HepG2 (cell line): ENCODE data around the gene DNAJC7. TPM values are rescaled to one million over a fixed set of nuclear protein-coding genes. Genes with fewer than 3 reads are reported as not detected.

Experiments
- FOXM1 ChIP-seq: sonication (generic); formaldehyde crosslinking; IDR thresholded peaks from 2 replicates; pipeline ENCODE4 v1.5.0; 2020; ENCODE audit warnings: missing genetic modification reagents
- HDAC2 ChIP-seq: sonication (generic); formaldehyde crosslinking; IDR thresholded peaks from 2 replicates; pipeline ENCODE4 v1.4.0; 2020; ENCODE audit warnings: missing genetic modification reagents
- HMG20A ChIP-seq: IDR thresholded peaks from 2 replicates; pipeline ENCODE4 v1.6.1; 2016; ENCODE audit warnings: borderline replicate concordance
- KLF13 ChIP-seq: sonication (generic); formaldehyde crosslinking; IDR thresholded peaks from 2 replicates; pipeline ENCODE4 v1.4.0; 2020; ENCODE audit warnings: mild to moderate bottlenecking, missing genetic modification reagents
- NFRKB ChIP-seq: fragments of 450-650 bp; IDR thresholded peaks from 2 replicates; pipeline ENCODE4 v1.6.1; 2017
- PLRG1 ChIP-seq: fragments of 450-650 bp; conservative IDR thresholded peaks from 2 replicates; pipeline ENCODE4 v1.6.1; 2016
- PTBP1 ChIP-seq: fragments of 200-400 bp; formaldehyde crosslinking; IDR thresholded peaks from 2 replicates; pipeline ENCODE4 v1.6.1; 2018; ENCODE audit warnings: low read length, low read depth; ENCODE audit not compliant: poor library complexity, severe bottlenecking
- RBM39 ChIP-seq: fragments of 200-400 bp; formaldehyde crosslinking; IDR thresholded peaks from one replicate; pipeline ENCODE4 v1.6.1; 2018; ENCODE audit warnings: antibody characterized with exemption, mild to moderate bottlenecking, low read depth, low read length; ENCODE audit not compliant: poor library complexity, severe bottlenecking
- RFXAP ChIP-seq: sonication (generic); formaldehyde crosslinking; IDR thresholded peaks from 2 replicates; pipeline ENCODE4 v1.4.0; 2020; ENCODE audit warnings: missing genetic modification reagents, borderline replicate concordance
- ZFX ChIP-seq: sonication (generic); formaldehyde crosslinking; IDR thresholded peaks from 2 replicates; pipeline ENCODE4 v1.4.0; 2020; ENCODE audit warnings: mild to moderate bottlenecking, low read depth, missing genetic modification reagents, moderate library complexity
- ZNF260 ChIP-seq: sonication (generic); formaldehyde crosslinking; IDR thresholded peaks from 2 replicates; pipeline ENCODE4 v1.4.0; 2020; ENCODE audit warnings: missing genetic modification reagents, low read depth, mild to moderate bottlenecking, borderline replicate concordance
- ZNF3 ChIP-seq: IDR thresholded peaks from 2 replicates; pipeline ENCODE4 v1.7.0; 2017; ENCODE audit warnings: inconsistent platforms
- ZNF33B ChIP-seq: sonication (generic); formaldehyde crosslinking; IDR thresholded peaks from 2 replicates; pipeline ENCODE4 v1.5.1; 2020; ENCODE audit warnings: mild to moderate bottlenecking, missing genetic modification reagents
- ZNF768 ChIP-seq: sonication (generic); formaldehyde crosslinking; IDR thresholded peaks from 2 replicates; pipeline ENCODE4 v1.4.0; 2020; ENCODE audit warnings: missing genetic modification reagents
- ZNF782 ChIP-seq: sonication (generic); formaldehyde crosslinking; IDR thresholded peaks from 2 replicates; pipeline ENCODE4 v1.4.0; 2020; ENCODE audit warnings: missing genetic modification reagents, mild to moderate bottlenecking, borderline replicate concordance
- ZNF879 ChIP-seq: sonication (generic); formaldehyde crosslinking; IDR thresholded peaks from 2 replicates; pipeline ENCODE4 v1.8.1; 2023; ENCODE audit warnings: missing genetic modification reagents
- polyA plus RNA-seq, 8 experiments: library from polyadenylated mRNA; depleted of rRNA in 3 of 8; stranded (reverse) in 7 of 8; unstranded in 1 of 8; fragments of >200 nt; fragmentation: Illumina TruSeq in 4 of 8; extraction: Trizol in 4 of 8; gene quantifications; 2 replicates each; pipeline versions ENCODE4 v1.2.1 to v1.2.3, GENCODE V29; 2011 to 2016; ENCODE audit warnings: low read depth in 4 of 8, missing spikeins in 1 of 8, mixed read lengths in 1 of 8; ENCODE audit not compliant: insufficient read depth in 1 of 8
- total RNA-seq, 5 experiments: library from RNA; depleted of rRNA; stranded (reverse); fragments of >200 nt; fragmentation: Illumina TruSeq; extraction: Trizol; gene quantifications; 2 replicates each; pipeline ENCODE4 v1.2.3, GENCODE V29; 2016; ENCODE audit warnings: low read depth in 1 of 5
- TF ChIP-seq, protein P1 (sequence below): sonication (generic); formaldehyde crosslinking; IDR thresholded peaks from 2 replicates; pipeline ENCODE4 v1.5.1; 2020; ENCODE audit warnings: missing genetic modification reagents, mild to moderate bottlenecking, borderline replicate concordance
- TF ChIP-seq, protein P2 (sequence below): sonication (generic); formaldehyde crosslinking; IDR thresholded peaks from 2 replicates; pipeline ENCODE4 v1.8.1; 2023; ENCODE audit warnings: mild to moderate bottlenecking, missing genetic modification reagents
- TF ChIP-seq, protein P3 (sequence below): sonication (generic); formaldehyde crosslinking; IDR thresholded peaks from 2 replicates; pipeline ENCODE4 v1.8.1; 2023; ENCODE audit warnings: mild to moderate bottlenecking, moderate library complexity, missing genetic modification reagents
- TF ChIP-seq, protein P4 (sequence below): sonication (generic); formaldehyde crosslinking; IDR thresholded peaks from 2 replicates; pipeline ENCODE4 v1.5.0; 2020; ENCODE audit warnings: missing genetic modification reagents, mild to moderate bottlenecking, borderline replicate concordance
- TF ChIP-seq, protein P5 (sequence below): sonication (generic); formaldehyde crosslinking; IDR thresholded peaks from 2 replicates; pipeline ENCODE4 v1.4.0; 2020; ENCODE audit warnings: missing genetic modification reagents
- TF ChIP-seq, protein P6 (sequence below): sonication (generic); formaldehyde crosslinking; IDR thresholded peaks from 2 replicates; pipeline ENCODE4 v1.4.0; 2020; ENCODE audit warnings: missing genetic modification reagents
- TF ChIP-seq, protein P7 (sequence below): sonication (generic); formaldehyde crosslinking; IDR thresholded peaks from 2 replicates; pipeline ENCODE4 v1.4.0; 2020; ENCODE audit warnings: missing genetic modification reagents

Gene DNAJC7
- total and polyA plus RNA-seq, 2 of the 13 experiments (the other 11 are each of a cell fraction or from before 2014, with no cell fraction given) = 47.7 to 132 TPM

DNA sequence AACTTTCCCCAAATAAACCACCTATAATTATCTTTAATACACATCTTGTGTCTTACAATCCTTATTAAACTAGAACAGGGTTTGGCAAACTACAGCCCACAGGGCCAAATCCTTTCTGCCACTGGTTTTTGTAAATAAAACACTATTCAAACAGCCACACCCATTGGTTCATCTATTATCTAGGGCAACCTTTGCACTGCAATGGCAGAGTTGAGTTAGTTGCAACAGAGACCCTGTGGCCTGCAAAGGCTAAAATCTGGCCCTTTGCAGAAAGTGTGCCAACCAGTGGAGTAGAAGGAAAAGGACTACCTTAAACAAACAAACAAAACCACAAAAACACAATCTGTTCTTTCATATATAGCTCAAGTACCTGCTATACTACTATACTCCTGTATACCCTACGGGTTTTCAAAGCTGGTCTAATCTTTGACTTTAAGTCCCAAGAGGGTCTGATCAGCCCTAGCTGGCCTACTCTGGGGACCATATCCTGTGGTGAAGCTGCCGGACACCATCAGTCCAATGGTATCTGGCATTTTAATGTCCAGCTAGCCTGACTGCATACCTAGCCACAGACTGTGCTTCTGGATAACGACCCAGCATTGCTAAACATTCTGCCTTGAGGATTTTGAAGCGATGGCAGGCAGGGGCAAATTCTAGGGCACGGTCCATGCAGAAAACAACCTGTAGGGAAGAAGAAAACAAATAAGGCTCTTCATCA lies 27.4 kb downstream of the DNAJC7 start (continued):
- TF ChIP-seq ZNF879 (no peak), HMG20A (CRISPR knock-in tag) (peak; percentile 85), NFRKB (no peak), RFXAP (CRISPR knock-in tag) (no peak), PTBP1 (no peak), RBM39 (no peak), FOXM1 (CRISPR knock-in tag) (no peak), ZNF260 (CRISPR knock-in tag) (no peak), PLRG1 (no peak), ZNF782 (CRISPR knock-in tag) (no peak), ZFX (CRISPR knock-in tag) (peak; percentile 51; the same call in 1 of the 2 replicates), HDAC2 (peak; percentile 84), ZNF768 (CRISPR knock-in tag) (no peak), ZNF3 (CRISPR knock-in tag) (no peak), KLF13 (CRISPR knock-in tag) (no peak), ZNF33B (no peak)
- TF ChIP-seq, protein P1, sequence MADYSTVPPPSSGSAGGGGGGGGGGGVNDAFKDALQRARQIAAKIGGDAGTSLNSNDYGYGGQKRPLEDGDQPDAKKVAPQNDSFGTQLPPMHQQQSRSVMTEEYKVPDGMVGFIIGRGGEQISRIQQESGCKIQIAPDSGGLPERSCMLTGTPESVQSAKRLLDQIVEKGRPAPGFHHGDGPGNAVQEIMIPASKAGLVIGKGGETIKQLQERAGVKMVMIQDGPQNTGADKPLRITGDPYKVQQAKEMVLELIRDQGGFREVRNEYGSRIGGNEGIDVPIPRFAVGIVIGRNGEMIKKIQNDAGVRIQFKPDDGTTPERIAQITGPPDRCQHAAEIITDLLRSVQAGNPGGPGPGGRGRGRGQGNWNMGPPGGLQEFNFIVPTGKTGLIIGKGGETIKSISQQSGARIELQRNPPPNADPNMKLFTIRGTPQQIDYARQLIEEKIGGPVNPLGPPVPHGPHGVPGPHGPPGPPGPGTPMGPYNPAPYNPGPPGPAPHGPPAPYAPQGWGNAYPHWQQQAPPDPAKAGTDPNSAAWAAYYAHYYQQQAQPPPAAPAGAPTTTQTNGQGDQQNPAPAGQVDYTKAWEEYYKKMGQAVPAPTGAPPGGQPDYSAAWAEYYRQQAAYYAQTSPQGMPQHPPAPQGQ (CRISPR knock-in tag) = no peak
- TF ChIP-seq, protein P2, sequence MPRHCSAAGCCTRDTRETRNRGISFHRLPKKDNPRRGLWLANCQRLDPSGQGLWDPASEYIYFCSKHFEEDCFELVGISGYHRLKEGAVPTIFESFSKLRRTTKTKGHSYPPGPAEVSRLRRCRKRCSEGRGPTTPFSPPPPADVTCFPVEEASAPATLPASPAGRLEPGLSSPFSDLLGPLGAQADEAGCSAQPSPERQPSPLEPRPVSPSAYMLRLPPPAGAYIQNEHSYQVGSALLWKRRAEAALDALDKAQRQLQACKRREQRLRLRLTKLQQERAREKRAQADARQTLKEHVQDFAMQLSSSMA (CRISPR knock-in tag) = no peak
- TF ChIP-seq, protein P3, sequence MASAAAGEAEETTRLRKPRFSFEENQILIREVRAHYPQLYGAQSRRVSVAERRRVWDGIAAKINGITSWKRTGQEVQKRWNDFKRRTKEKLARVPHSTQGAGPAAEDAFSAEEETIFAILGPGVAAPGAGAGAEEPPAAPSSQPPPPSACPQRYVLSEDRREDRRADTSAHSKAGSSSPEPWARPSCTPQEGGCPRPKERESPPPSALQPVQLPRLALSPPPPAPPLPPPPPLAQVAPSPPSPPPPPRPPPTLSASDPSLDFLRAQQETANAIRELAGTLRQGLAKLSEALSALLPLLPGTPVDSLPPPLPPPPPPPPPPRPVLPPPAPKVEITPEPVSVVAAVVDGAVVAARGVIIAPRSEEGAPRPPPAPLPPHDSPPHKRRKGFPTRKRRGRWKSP (CRISPR knock-in tag) = no peak
- TF ChIP-seq, protein P4, sequence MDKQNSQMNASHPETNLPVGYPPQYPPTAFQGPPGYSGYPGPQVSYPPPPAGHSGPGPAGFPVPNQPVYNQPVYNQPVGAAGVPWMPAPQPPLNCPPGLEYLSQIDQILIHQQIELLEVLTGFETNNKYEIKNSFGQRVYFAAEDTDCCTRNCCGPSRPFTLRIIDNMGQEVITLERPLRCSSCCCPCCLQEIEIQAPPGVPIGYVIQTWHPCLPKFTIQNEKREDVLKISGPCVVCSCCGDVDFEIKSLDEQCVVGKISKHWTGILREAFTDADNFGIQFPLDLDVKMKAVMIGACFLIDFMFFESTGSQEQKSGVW = no peak
- TF ChIP-seq, protein P5, sequence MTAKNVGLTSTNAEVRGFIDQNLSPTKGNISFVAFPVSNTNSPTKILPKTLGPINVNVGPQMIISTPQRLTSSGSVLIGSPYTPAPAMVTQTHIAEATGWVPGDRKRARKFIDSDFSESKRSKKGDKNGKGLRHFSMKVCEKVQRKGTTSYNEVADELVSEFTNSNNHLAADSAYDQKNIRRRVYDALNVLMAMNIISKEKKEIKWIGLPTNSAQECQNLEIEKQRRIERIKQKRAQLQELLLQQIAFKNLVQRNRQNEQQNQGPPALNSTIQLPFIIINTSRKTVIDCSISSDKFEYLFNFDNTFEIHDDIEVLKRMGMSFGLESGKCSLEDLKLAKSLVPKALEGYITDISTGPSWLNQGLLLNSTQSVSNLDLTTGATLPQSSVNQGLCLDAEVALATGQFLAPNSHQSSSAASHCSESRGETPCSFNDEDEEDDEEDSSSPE (CRISPR knock-in tag) = no peak
- TF ChIP-seq, protein P6, sequence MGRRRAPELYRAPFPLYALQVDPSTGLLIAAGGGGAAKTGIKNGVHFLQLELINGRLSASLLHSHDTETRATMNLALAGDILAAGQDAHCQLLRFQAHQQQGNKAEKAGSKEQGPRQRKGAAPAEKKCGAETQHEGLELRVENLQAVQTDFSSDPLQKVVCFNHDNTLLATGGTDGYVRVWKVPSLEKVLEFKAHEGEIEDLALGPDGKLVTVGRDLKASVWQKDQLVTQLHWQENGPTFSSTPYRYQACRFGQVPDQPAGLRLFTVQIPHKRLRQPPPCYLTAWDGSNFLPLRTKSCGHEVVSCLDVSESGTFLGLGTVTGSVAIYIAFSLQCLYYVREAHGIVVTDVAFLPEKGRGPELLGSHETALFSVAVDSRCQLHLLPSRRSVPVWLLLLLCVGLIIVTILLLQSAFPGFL = no peak
- TF ChIP-seq, protein P7, sequence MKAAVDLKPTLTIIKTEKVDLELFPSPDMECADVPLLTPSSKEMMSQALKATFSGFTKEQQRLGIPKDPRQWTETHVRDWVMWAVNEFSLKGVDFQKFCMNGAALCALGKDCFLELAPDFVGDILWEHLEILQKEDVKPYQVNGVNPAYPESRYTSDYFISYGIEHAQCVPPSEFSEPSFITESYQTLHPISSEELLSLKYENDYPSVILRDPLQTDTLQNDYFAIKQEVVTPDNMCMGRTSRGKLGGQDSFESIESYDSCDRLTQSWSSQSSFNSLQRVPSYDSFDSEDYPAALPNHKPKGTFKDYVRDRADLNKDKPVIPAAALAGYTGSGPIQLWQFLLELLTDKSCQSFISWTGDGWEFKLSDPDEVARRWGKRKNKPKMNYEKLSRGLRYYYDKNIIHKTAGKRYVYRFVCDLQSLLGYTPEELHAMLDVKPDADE = no peak
